GM12878 (cell line): ENCODE results near the gene GLTP. TPM values are rescaled to one million over a fixed set of nuclear protein-coding genes. Genes with fewer than 3 reads are reported as not detected.

ENCODE experiments used
- ATAC-seq: fragments of 200-7000 bp; cut with Tn5 transposase; 3 replicates; pipeline ENCODE4 v1.9.1; 2020; ENCODE audit warnings: mild to moderate bottlenecking, moderate library complexity
- BruUV-seq: library from RNA; stranded (reverse); fragments of 400-500 nt; replicated peaks from 2 replicates; lab custom pipeline; 2021; lab: Mats Ljungman, UMichigan
- CTCF ChIA-PET: fragments of 300-600 bp; sonication (Branson Sonifier 250); formaldehyde crosslinking; extraction: SDS; loops from one replicate; lab custom pipeline; 2021; ENCODE audit warnings: inconsistent platforms; lab: Yijun Ruan, JAX
- POLR2A ChIA-PET: fragments of 350-600 bp; formaldehyde crosslinking; extraction: SDS; loops from one replicate; lab custom pipeline; 2021; ENCODE audit warnings: inconsistent platforms; lab: Charles Lee
- RAD21 ChIA-PET: fragments of 300-600 bp; sonication (Branson Sonifier 250); formaldehyde crosslinking; loops from one replicate; lab custom pipeline; 2023; ENCODE audit warnings: antibody characterized with exemption; ENCODE audit not compliant: unreplicated experiment; lab: Charles Lee
- SMC1A ChIA-PET: fragments of 300-600 bp; sonication (Branson Sonifier 250); formaldehyde crosslinking; loops from one replicate; lab custom pipeline; 2023; ENCODE audit not compliant: unreplicated experiment, uncharacterized antibody; lab: Charles Lee
- DNase-seq: peaks from one replicate; pipeline ENCODE4 v3.0.0-alpha.2; 2011; ENCODE audit warnings: low read depth, low spot score
- FAIRE-seq: peaks from 3 replicates; lab custom pipeline; 2011; peaks lifted over from hg19 to GRCh38; lab: Jason Lieb, UNC
- H2AFZ ChIP-seq: 2 replicates; pipeline ENCODE4 v1.6.0; 2011; ENCODE audit warnings: low read depth, low read length, control low read depth; ENCODE audit not compliant: control insufficient read depth
- H3K27ac ChIP-seq: 2 replicates; pipeline ENCODE4 v1.5.1; 2011; ENCODE audit warnings: control low read depth; ENCODE audit not compliant: control insufficient read depth, insufficient read depth
- H3K27me3 ChIP-seq, 2 experiments: replicated peaks in 1 of 2; 2 replicates each; pipeline versions ENCODE4 v1.6.0 to v1.6.1; 2011; ENCODE audit warnings: low read length in 1 of 2; ENCODE audit not compliant: control insufficient read depth in 2 of 2, insufficient read depth in 2 of 2
- H3K36me3 ChIP-seq, 2 experiments: 2 replicates each; pipeline ENCODE4 v1.5.1; 2011; ENCODE audit warnings: low read length in 1 of 2; ENCODE audit not compliant: control insufficient read depth in 2 of 2, insufficient read depth in 2 of 2
- H3K4me1 ChIP-seq: 2 replicates; pipeline ENCODE4 v1.6.1; 2011; ENCODE audit warnings: mild to moderate bottlenecking, low read length, moderate library complexity, mixed read lengths; ENCODE audit not compliant: control insufficient read depth, insufficient read depth
- H3K4me2 ChIP-seq: 2 replicates; pipeline ENCODE4 v1.6.0; 2011; ENCODE audit warnings: control low read depth; ENCODE audit not compliant: control insufficient read depth, insufficient read depth
- H3K4me3 ChIP-seq: fragments of 200-600 bp; sonication (generic); 2 replicates; pipeline ENCODE4 v1.5.1; 2016
- H3K79me2 ChIP-seq: 2 replicates; pipeline ENCODE4 v1.6.0; 2011; ENCODE audit warnings: low read length; ENCODE audit not compliant: control insufficient read depth, insufficient read depth
- H3K9ac ChIP-seq: 2 replicates; pipeline ENCODE4 v1.8.0; 2011; ENCODE audit warnings: low read length, control low read depth, mixed read lengths; ENCODE audit not compliant: control insufficient read depth, insufficient read depth
- H3K9me3 ChIP-seq: replicated peaks from 3 replicates; pipeline ENCODE4 v1.5.1; 2011; ENCODE audit warnings: mild to moderate bottlenecking, low read length; ENCODE audit not compliant: control insufficient read depth, insufficient read depth
- H4K20me1 ChIP-seq: 2 replicates; pipeline ENCODE4 v1.6.0; 2011; ENCODE audit not compliant: control insufficient read depth, insufficient read depth
- BCL3 ChIP-seq: IDR thresholded peaks from 2 replicates; pipeline ENCODE4 v1.6.1; 2011; ENCODE audit warnings: borderline replicate concordance, low read depth, mild to moderate bottlenecking, moderate library complexity, low read length; ENCODE audit not compliant: insufficient read depth, poor library complexity, severe bottlenecking
- BMI1 ChIP-seq: fragments of 450-650 bp; IDR thresholded peaks from 2 replicates; pipeline ENCODE4 v1.6.1; 2016; ENCODE audit warnings: mild to moderate bottlenecking, moderate library complexity, borderline replicate concordance
- CTCF ChIP-seq, 3 experiments: IDR thresholded peaks in 2 of 3; conservative IDR thresholded peaks in 1 of 3; 2 replicates each; pipeline ENCODE4 v1.5.1; 2011; ENCODE audit warnings: low read depth in 3 of 3, low read length in 3 of 3, mild to moderate bottlenecking in 3 of 3, control low read depth in 2 of 3, moderate library complexity in 2 of 3, inconsistent platforms in 1 of 3, mixed read lengths in 1 of 3; ENCODE audit not compliant: control insufficient read depth in 2 of 3, insufficient read depth in 1 of 3; ENCODE audit errors: extremely low read depth in 1 of 3
- GATAD2B ChIP-seq: fragments of 450-650 bp; conservative IDR thresholded peaks from 2 replicates; pipeline ENCODE4 v1.6.1; 2017; ENCODE audit warnings: low read depth, mild to moderate bottlenecking, moderate library complexity
- PAX5 ChIP-seq: IDR thresholded peaks from 2 replicates; pipeline ENCODE4 v1.6.1; 2011; ENCODE audit warnings: low read depth, low read length, borderline replicate concordance
- PRDM15 ChIP-seq: fragments of 450-650 bp; formaldehyde crosslinking; IDR thresholded peaks from 2 replicates; pipeline ENCODE4 v1.4.0; 2020; ENCODE audit warnings: mild to moderate bottlenecking, moderate library complexity
- RCOR1 ChIP-seq: conservative IDR thresholded peaks from 2 replicates; pipeline ENCODE4 v1.6.1; 2012; ENCODE audit warnings: low read depth, low read length, improper control_type of control experiment
- SIN3A ChIP-seq: IDR thresholded peaks from 2 replicates; pipeline ENCODE4 v1.6.1; 2012; ENCODE audit warnings: low read depth, low read length, improper control_type of control experiment
- SMAD1 ChIP-seq: fragments of 450-650 bp; IDR thresholded peaks from 2 replicates; pipeline ENCODE4 v1.6.1; 2018; ENCODE audit warnings: mild to moderate bottlenecking, low read depth; ENCODE audit not compliant: partially characterized antibody
- SUZ12 ChIP-seq: fragments of 200-600 bp; sonication (generic); IDR thresholded peaks from one replicate; pipeline ENCODE4 v1.6.1; 2018; ENCODE audit warnings: antibody characterized with exemption, mild to moderate bottlenecking; ENCODE audit not compliant: unreplicated experiment
- TAF1 ChIP-seq: IDR thresholded peaks from 2 replicates; pipeline ENCODE4 v1.6.1; 2011; ENCODE audit warnings: mild to moderate bottlenecking, low read depth, low read length, borderline replicate concordance
- WGBS: methylation state at CpG from one replicate; pipeline ENCODE4 v1.1.6; 2016; ENCODE audit warnings: low lambda C conversion rate; ENCODE audit not compliant: insufficient replicate concordance, insufficient coverage; ENCODE audit errors: missing lambda C conversion rate; 5-methylcytosine and 5-hydroxymethylcytosine counted together
- in situ Hi-C: fragments of 300-500 bp; cut with MboI; formaldehyde crosslinking; loops from 9 replicates; pipeline ENCODE4 v1.14.3; 2018; ENCODE audit warnings: mixed read lengths
- intact Hi-C: fragments of 100-400 bp; cut with micrococcal nuclease; formaldehyde crosslinking; loops from one replicate; pipeline ENCODE4 v1.14.2; 2022; ENCODE audit not compliant: unreplicated experiment
- polyA plus RNA-seq, 11 experiments: library from polyadenylated mRNA; depleted of rRNA in 4 of 11; unstranded in 6 of 11; stranded (reverse) in 5 of 11; fragments of >200 nt; fragmentation: Nextera tagmentation in 4 of 11; fragmentation: Illumina TruSeq in 1 of 11; extraction: Ambion mirVana in 4 of 11; extraction: Trizol in 1 of 11; gene quantifications; 1 replicate in 1 of 11; 2 replicates in 10 of 11; pipeline versions ENCODE4 v1.2.1 to v1.2.3, GENCODE V29; 2011 to 2016; ENCODE audit warnings: inconsistent platforms in 2 of 11, missing spikeins in 2 of 11, low read depth in 1 of 11
- total RNA-seq, 4 experiments: library from RNA; depleted of rRNA in 3 of 4; stranded (reverse); fragments of >200 nt in 3 of 4; fragmentation: Illumina TruSeq in 1 of 4; extraction: Trizol in 1 of 4; gene quantifications; 2 replicates each; pipeline versions ENCODE4 v1.2.1 to v1.2.3, GENCODE V29; 2013 to 2021

The GLTP gene
- total and polyA plus RNA-seq, 10 of the 15 experiments (the other 5 are each of a cell fraction or from before 2014, with no cell fraction given): 16.8 to 44.0 (median 25.3) TPM

GRCh38 chr12:109926488-109927210 is 46.3 kb upstream of the GLTP start:
- no peaks in the 10 kb centered on the region for H3K4me1 ChIP-seq
- no peaks in the 10 kb centered on the region for H3K27me3 ChIP-seq
- no peak overlapping the region for H3K4me2 ChIP-seq
- ChIA-PET POLR2A (no interaction called here), SMC1A (interaction anchor here (0.7 to 1.2 kb wide), 2 partner anchors 58 to 73 kb away, joined by 3 read pairs; no protein-coding TSS in a partner anchor), RAD21 (no interaction called here), CTCF (interaction anchor here (0.7 to 1.4 kb wide), 5 partner anchors 26 to 197 kb away, joined by 3 to 4 read pairs (median 3); partner anchors contain the start of gene IFT81)
- WGBS: 86% methylated on average over 11 of the region's 11 CpGs
- H3K4me3 ChIP-seq: no peak overlapping the region
- H3K36me3 ChIP-seq: peaks cover 6 to 7% of the 10 kb centered on the region in 2 experiments; a peak in 3 of 4 replicates
- intact Hi-C loops: loop anchor here (5.0 kb wide), 1 partner anchor 74 kb away; no protein-coding TSS in a partner anchor
- H3K9me3 ChIP-seq: no peaks in the 10 kb centered on the region
- TF ChIP-seq GATAD2B: no peak
- TF ChIP-seq CTCF (IDR thresholded peaks at IDR 0.05 in 2 of 3, conservative IDR thresholded peaks at IDR 0.05 in 1 of 3; ENCODE audit: control insufficient read depth in 2 of 3, extremely low read depth in 1 of 3, insufficient read depth in 1 of 3, low read depth in 3 of 3, low read length in 3 of 3): no peak
- no peak for TF ChIP-seq SIN3A
- TF ChIP-seq BMI1: no peak
- no peak for TF ChIP-seq RCOR1
- TF ChIP-seq PAX5: no peak
- no peak for TF ChIP-seq SMAD1
- TF ChIP-seq PRDM15 (CRISPR knock-in tag): no peak
- TF ChIP-seq SUZ12: no peak
- no peak for TF ChIP-seq BCL3
- no peak for TF ChIP-seq TAF1
- no peak overlapping the region for H2AFZ ChIP-seq
- H3K9ac ChIP-seq: no peak overlapping the region
- no peaks in the 10 kb centered on the region for H3K79me2 ChIP-seq
- BruUV-seq: no TSS peak
- H3K27ac ChIP-seq: no peak overlapping the region
- ATAC-seq (no peak), DNase-seq (no peak), FAIRE-seq (no peak)
- no peaks in the 10 kb centered on the region for H4K20me1 ChIP-seq
- in situ Hi-C loops: no loop called here
